ENCODE results near the gene PTGDS.

The PTGDS gene

GRCh38 chr9:137026828-137027227, 49.5 kb downstream of the PTGDS start:
- DNase-seq = peak; percentile 37

- no peak for DNase-seq
Measured at GRCh38 chr9:137027369-137028262, 50.3 kb downstream of the PTGDS start, which contains the start of gene ABCA2. Gene ABCA2, minus strand, starts transcription at chr9:137028237. Its CDS starts 97 bp downstream, at chr9:137028140.

- DNase-seq = peak; percentile 75
Measured at GRCh38 chr9:137028263-137029057, 51.2 kb downstream of the PTGDS start.

GRCh38 chr9:137029058-137029936, 52.0 kb downstream of the PTGDS start:
- peak; percentile 55 for DNase-seq

- DNase-seq = no peak
Measured at GRCh38 chr9:137030006-137030405, 52.7 kb downstream of the PTGDS start.

GRCh38 chr9:137030538-137031527, 53.5 kb downstream of the PTGDS start:
- no peak for DNase-seq
